Adipocyte (in vitro differentiated cells): ENCODE measurements around the gene HYLS1.

Experiments used
- DNase-seq: peaks from one replicate; pipeline ENCODE4 v3.0.0-alpha.2; 2015; ENCODE audit warnings: low read depth
- H3K27me3 ChIP-seq: replicated peaks from 2 replicates; pipeline ENCODE4 v1.7.0; 2013; ENCODE audit warnings: mild to moderate bottlenecking, low read length, moderate library complexity; ENCODE audit not compliant: control insufficient read depth, insufficient read depth
- H3K36me3 ChIP-seq: 2 replicates; pipeline ENCODE4 v1.7.0; 2013; ENCODE audit warnings: low read length, mild to moderate bottlenecking, moderate library complexity; ENCODE audit not compliant: control insufficient read depth, insufficient read depth, severe bottlenecking
- H3K4me1 ChIP-seq: 2 replicates; pipeline ENCODE4 v1.7.0; 2013; ENCODE audit warnings: mild to moderate bottlenecking, low read length, moderate library complexity; ENCODE audit not compliant: control insufficient read depth, insufficient read depth
- H3K4me3 ChIP-seq: 2 replicates; pipeline ENCODE4 v1.7.0; 2013; ENCODE audit warnings: mild to moderate bottlenecking, low read length, moderate library complexity
- H3K9ac ChIP-seq: 2 replicates; pipeline ENCODE4 v1.7.0; 2013; ENCODE audit warnings: mild to moderate bottlenecking, low read length, moderate library complexity
- H3K9me3 ChIP-seq: 2 replicates; pipeline ENCODE4 v1.7.0; 2013; ENCODE audit warnings: mild to moderate bottlenecking, low read length, moderate library complexity; ENCODE audit not compliant: control insufficient read depth

Gene HYLS1

GRCh38 chr11:125874556-125875124 is 12.8 kb upstream of the HYLS1 start:
- Histone ChIP-seq H3K27me3 (no peaks in the 10 kb centered on the region), H3K9ac (peak overlapping the region; percentile 27), H3K4me1 (no peaks in the 10 kb centered on the region), H3K4me3 (peak overlapping the region; percentile 69), H3K36me3 (no peaks in the 10 kb centered on the region), H3K9me3 (no peaks in the 10 kb centered on the region)
- DNase-seq: peak; percentile 89

DNA sequence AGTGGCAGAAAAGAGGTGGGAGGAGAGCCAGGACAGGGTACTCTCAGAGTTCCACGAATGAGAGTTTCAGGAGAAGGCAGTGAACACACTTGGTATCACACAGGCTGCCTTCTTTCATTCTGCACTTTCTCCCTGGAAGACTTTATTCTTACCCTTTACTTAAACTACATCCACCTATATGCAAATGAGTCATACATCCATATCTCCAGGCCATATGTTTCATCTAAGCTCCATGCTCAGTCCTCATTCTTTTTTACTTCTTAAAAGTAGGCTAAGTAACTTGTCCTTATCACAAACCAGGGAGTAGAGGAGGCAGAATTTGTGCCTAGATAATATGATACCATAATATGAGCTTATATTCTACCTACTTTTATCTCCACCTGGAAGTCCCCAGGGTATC is 6.2 kb upstream of the HYLS1 start:
- Histone ChIP-seq H3K9ac (no peak overlapping the region), H3K9me3 (no peaks in the 10 kb centered on the region), H3K27me3 (no peaks in the 10 kb centered on the region), H3K4me1 (no peaks in the 10 kb centered on the region), H3K36me3 (no peaks in the 10 kb centered on the region), H3K4me3 (no peak overlapping the region)
- no peak for DNase-seq

DNA sequence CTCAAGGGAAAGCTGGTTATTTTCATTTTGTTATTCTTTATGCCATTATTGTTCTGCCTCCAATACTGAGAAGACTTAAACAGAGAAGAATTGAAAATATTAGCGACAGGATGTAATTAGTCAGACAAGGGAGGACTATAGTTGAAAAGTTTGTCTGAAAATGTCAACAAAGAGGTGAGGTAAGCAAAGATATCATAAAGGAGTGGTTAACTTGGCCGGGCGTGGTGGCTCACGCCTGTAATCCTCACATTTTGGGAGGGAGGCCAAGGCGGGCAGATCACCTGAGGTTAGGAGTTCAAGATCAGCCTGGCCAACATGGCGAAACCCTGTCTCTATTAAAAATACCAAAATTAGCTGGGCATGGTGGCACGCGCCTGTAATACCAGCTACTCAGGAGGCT is 4.1 kb upstream of the HYLS1 start:
- Histone ChIP-seq H3K4me1 (peaks cover 7% of the 10 kb centered on the region), H3K36me3 (no peaks in the 10 kb centered on the region), H3K9ac (no peak overlapping the region), H3K27me3 (no peaks in the 10 kb centered on the region), H3K4me3 (no peak overlapping the region), H3K9me3 (no peaks in the 10 kb centered on the region)
- DNase-seq: no peak

DNA sequence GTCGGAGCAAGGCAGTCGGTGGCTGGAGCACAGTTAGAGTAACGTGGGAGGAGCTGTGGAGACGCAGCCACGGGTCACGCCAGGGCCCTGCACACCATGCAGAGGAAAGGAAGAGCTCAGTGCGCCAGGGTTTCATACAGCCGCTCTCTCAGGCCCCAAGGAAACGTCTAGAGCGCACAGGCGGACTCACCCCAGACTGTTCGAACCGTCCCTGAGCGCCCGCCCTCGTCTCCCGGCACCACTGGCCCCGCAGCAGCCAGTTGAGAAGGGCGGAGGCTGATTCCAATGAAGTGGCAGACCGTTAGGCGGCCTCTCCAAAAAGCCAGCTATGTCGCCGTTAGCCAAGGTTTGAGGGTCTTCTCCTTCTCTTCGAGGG is 483 bp upstream of the HYLS1 start:
- H3K9ac ChIP-seq: peak overlapping the region; percentile 92
- no peaks in the 10 kb centered on the region for H3K36me3 ChIP-seq
- DNase-seq: no peak
- H3K9me3 ChIP-seq: no peaks in the 10 kb centered on the region
- no peaks in the 10 kb centered on the region for H3K27me3 ChIP-seq
- peaks cover 16% of the 10 kb centered on the region for H3K4me1 ChIP-seq
- H3K4me3 ChIP-seq: peak overlapping the region; percentile 90

DNA sequence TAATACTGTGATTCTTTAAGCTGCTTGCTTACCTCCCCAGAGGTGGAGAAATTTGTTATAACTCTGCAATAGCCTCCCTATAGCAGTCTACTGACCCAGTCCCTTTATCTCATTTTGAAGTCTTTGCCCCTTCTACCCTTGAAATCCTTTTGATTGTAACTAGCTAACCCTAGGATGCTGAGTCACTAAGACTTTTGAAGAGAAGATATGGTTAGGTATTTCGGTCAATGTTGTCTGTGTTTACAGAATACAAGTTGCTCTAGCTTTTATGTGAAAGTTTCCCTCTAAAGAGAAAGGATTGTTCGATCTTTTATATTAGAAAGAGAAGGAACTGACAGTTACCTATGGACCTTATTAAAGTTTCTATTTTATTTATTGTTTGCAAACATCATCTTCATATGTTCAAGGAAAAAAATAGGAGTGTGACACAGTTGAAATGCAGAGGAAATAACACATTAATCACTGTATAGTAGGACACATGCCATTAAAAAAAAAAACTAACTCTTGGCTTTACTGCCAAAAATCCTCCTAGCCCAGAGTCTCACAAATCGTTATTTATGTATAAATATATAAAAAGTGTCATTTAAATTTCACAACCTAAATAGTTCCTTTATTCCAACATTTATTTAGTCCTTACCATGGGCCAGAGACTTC is 3.1 kb downstream of the HYLS1 start:
- no peak overlapping the region for H3K9ac ChIP-seq
- H3K36me3 ChIP-seq: peaks cover 29% of the 10 kb centered on the region
- peaks cover 22% of the 10 kb centered on the region for H3K4me1 ChIP-seq
- DNase-seq: no peak
- no peak overlapping the region for H3K4me3 ChIP-seq
- no peaks in the 10 kb centered on the region for H3K9me3 ChIP-seq
- no peaks in the 10 kb centered on the region for H3K27me3 ChIP-seq

GRCh38 chr11:125892071-125892470 is 4.6 kb downstream of the HYLS1 start:
- H3K9me3 ChIP-seq: no peaks in the 10 kb centered on the region
- DNase-seq: peak; percentile 17
- H3K36me3 ChIP-seq: peaks cover 34% of the 10 kb centered on the region
- H3K4me3 ChIP-seq: no peak overlapping the region
- H3K9ac ChIP-seq: no peak overlapping the region
- H3K4me1 ChIP-seq: peaks cover 19% of the 10 kb centered on the region
- H3K27me3 ChIP-seq: no peaks in the 10 kb centered on the region

- H3K4me3 ChIP-seq: no peak overlapping the region
- no peaks in the 10 kb centered on the region for H3K9me3 ChIP-seq
- DNase-seq: no peak
- peaks cover 20% of the 10 kb centered on the region for H3K4me1 ChIP-seq
- no peaks in the 10 kb centered on the region for H3K27me3 ChIP-seq
- H3K36me3 ChIP-seq: peaks cover 37% of the 10 kb centered on the region
- H3K9ac ChIP-seq: no peak overlapping the region
Observed at GRCh38 chr11:125892994-125893393, 5.5 kb downstream of the HYLS1 start.

- peak overlapping the region; percentile 39 for H3K4me3 ChIP-seq
- H3K4me1 ChIP-seq: peaks cover 18% of the 10 kb centered on the region
Observed at GRCh38 chr11:125901872-125902271, 14.4 kb downstream of the HYLS1 start.

DNA sequence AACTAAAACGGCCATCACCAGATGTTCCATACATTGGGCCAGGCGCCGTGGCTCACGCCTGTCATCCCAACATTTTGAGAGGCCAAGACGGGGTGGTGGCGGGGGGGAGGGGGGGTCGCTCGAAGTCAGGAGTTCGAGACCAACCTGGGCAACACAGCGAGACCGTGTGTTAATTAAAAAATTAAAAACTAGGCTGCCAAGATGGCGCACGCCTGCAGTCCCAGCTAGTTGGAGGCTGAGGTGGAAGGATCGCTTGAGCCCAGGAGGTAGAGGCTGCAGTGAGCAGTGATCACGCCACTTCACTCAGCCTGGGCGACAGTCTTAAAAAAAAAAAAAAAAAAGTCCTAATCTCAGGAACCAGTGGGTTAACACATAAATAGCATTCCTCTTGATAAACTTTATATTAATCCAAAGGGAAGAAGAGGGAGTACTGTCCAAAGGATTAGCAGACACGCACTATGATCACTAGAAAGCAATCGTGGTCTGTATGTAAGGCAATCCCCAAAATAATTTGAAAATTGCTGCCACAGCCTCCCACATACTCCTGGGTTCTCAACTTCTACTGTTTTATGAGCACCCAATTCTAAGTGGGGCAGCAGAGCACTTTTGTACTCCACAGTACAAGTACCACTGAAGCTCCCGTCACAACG is 14.9 kb downstream of the HYLS1 start:
- peak overlapping the region; percentile 97 for H3K4me3 ChIP-seq
- peaks cover 18% of the 10 kb centered on the region for H3K36me3 ChIP-seq
- H3K27me3 ChIP-seq: peaks cover 17% of the 10 kb centered on the region
- peaks cover 5% of the 10 kb centered on the region for H3K9me3 ChIP-seq
- peaks cover 13% of the 10 kb centered on the region for H3K4me1 ChIP-seq
- peak overlapping the region; percentile 97 for H3K9ac ChIP-seq
- no peak for DNase-seq

More at GRCh38 chr11:125901872-125902271, 14.4 kb downstream of the HYLS1 start:
- H3K9ac ChIP-seq: no peak overlapping the region
- peaks cover 18% of the 10 kb centered on the region for H3K36me3 ChIP-seq
- peaks cover 17% of the 10 kb centered on the region for H3K27me3 ChIP-seq
- no peak for DNase-seq
- H3K9me3 ChIP-seq: peaks cover 5% of the 10 kb centered on the region

GRCh38 chr11:125902927-125903710 is 15.7 kb downstream of the HYLS1 start, which contains the start of gene PUS3:
PUS3 (minus strand) TSS chr11:125903206; CDS start chr11:125896284, 6,922 bp downstream.
- DNase-seq: peak; percentile 93
- Histone ChIP-seq H3K36me3 (peaks cover 14% of the 10 kb centered on the region), H3K4me1 (peaks cover 13% of the 10 kb centered on the region), H3K9ac (peak within 1 kb of the TSS; percentile 97), H3K4me3 (peak within 1 kb of the TSS; percentile 97), H3K9me3 (peaks cover 5% of the 10 kb centered on the region), H3K27me3 (peaks cover 17% of the 10 kb centered on the region)
